ENCODE results near the gene GIGYF2.

The GIGYF2 gene

GRCh38 chr2:232870018-232870765 lies 173.1 kb downstream of the GIGYF2 start, which contains the start of gene SNORC:
Gene SNORC, plus strand, starts transcription at chr2:232870264. Its CDS starts 78 bp downstream, at chr2:232870342.
- DNase-seq = no peak

- no peak for DNase-seq
These were observed 173.7 kb downstream of the GIGYF2 start for GRCh38 chr2:232870766-232871371.

GRCh38 chr2:232871418-232871834 lies 174.3 kb downstream of the GIGYF2 start:
- no peak for DNase-seq

- no peak for DNase-seq
These were observed 175.0 kb downstream of the GIGYF2 start for GRCh38 chr2:232871835-232872736.

- DNase-seq = no peak
These were observed 175.7 kb downstream of the GIGYF2 start for GRCh38 chr2:232872826-232873225.

- no peak for DNase-seq
These were observed 176.3 kb downstream of the GIGYF2 start for GRCh38 chr2:232873292-232873908.

- DNase-seq = no peak
These were observed 176.9 kb downstream of the GIGYF2 start for GRCh38 chr2:232873909-232874641.

GRCh38 chr2:232874677-232875223 lies 177.6 kb downstream of the GIGYF2 start:
- DNase-seq = no peak

- no peak for DNase-seq
These were observed 178.4 kb downstream of the GIGYF2 start for GRCh38 chr2:232875256-232876121.

- DNase-seq = no peak
These were observed 179.2 kb downstream of the GIGYF2 start for GRCh38 chr2:232876161-232876977.

- DNase-seq = no peak
These were observed 179.9 kb downstream of the GIGYF2 start for GRCh38 chr2:232876978-232877441.

- no peak for DNase-seq
These were observed 180.9 kb downstream of the GIGYF2 start for GRCh38 chr2:232877940-232878511.

GRCh38 chr2:232878855-232879617 lies 181.9 kb downstream of the GIGYF2 start:
- no peak for DNase-seq

GRCh38 chr2:232879618-232880494 lies 182.7 kb downstream of the GIGYF2 start:
- no peak for DNase-seq

- DNase-seq = no peak
These were observed 183.7 kb downstream of the GIGYF2 start for GRCh38 chr2:232880764-232881351.

GRCh38 chr2:232882085-232882484 lies 185.0 kb downstream of the GIGYF2 start:
- DNase-seq = no peak

GRCh38 chr2:232882505-232883115 lies 185.5 kb downstream of the GIGYF2 start:
- no peak for DNase-seq

Measured in bone marrow (tissue), 2 donors.